Measurements from ENCODE around the gene TMEM132D.

Gene TMEM132D

DNA sequence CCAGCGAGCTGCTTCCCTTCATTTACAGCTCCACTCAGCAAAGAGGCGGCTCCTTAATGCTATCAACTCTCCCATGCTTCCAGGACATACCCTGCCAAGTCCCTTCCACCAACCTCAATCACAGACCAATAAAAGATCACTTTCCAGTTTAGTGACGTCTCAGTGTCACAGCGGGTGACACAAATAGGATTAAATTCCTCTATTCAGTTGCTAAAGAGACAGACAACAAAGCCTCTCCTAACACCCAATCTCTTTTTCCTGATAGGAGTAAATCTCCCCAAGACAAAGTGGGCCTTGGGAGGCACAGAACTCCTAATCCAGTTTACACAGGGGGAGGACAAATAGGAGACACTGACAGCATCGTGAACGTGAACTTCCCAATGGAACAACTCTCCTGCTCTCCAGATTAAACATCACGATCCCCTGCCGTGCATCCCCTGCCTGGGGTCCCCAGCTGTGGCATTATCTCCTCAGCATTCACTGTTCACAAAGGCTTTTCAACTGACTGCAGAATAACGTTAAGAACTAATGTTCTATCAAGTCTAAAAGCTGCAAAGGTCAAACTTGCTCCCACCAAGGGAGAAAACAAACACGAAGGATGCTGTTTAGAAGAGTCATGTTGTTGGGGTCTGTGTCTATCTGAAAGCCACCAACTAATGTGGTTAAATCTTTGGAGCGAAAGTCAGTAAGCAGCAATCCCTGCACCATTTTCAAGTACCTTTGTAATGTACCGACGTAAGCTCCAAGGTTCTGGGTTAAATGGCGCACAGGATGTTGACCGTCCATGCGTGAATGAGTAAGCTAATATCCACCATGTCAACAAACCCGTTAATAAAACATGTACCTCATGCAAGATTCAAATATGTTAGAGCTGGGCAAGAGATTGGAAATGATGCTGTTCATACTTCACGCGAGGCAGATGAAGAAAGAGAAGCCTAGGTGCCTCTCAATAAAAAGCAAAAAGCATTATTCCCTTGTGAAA lies 31.5 kb downstream of the TMEM132D start:
- TF ChIP-seq POLR2AphosphoS5 (IDR thresholded peaks at IDR 0.05; ENCODE audit: low read depth, low read length) (no peak), POLR2A (IDR thresholded peaks at IDR 0.05; ENCODE audit: low read depth, low read length) (no peak), TAF1 (IDR thresholded peaks at IDR 0.05; ENCODE audit: borderline replicate concordance, low read depth, low read length) (no peak)
- FAIRE-seq (no peak), DNase-seq (ENCODE audit: insufficient read length) (no peak)

DNA sequence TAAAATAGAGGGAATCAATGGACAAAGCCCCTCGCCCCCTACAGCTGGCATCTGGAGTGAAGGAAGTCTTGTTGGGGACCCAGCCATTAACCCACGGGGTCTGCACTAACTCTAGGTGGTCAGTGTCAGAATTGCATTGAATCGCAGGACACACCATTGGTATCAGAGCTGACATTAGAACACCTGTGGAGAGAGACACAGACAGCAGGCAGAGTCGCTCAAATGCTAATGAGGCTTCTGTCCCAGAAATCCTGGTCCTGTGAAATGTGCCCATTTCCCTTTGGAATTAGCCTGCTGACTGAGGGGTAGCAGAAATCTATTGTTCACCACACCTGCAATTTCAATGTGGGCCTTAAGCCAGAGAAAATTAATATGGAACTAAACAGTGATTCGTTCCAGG lies 33.0 kb downstream of the TMEM132D start:
- FAIRE-seq = no peak
- no peak for DNase-seq (ENCODE audit: insufficient read length)
- TF ChIP-seq TAF1 (IDR thresholded peaks at IDR 0.05; ENCODE audit: borderline replicate concordance, low read depth, low read length) = no peak
- TF ChIP-seq POLR2A (IDR thresholded peaks at IDR 0.05; ENCODE audit: low read depth, low read length) = no peak
- TF ChIP-seq POLR2AphosphoS5 (IDR thresholded peaks at IDR 0.05; ENCODE audit: low read depth, low read length) = no peak

DNA sequence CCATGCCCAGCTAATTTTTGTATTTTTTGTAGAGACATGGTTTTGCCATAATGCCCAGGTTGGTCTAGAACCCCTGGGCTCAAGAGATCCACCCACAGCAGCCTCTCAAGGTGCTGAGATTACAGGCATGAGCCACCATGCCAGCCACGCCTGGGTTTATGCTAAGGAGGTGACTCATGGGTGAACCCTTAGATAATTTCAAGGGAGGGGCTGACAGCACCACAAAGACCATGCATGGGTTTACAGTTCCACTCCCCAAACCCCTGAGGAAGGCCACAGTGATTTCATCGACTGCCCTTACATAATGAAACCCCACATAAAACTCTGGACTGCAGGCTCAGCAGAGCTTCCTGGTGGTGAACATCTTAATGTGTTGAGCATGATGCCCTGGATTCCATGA lies 33.7 kb downstream of the TMEM132D start:
- no peak for TF ChIP-seq POLR2AphosphoS5 (IDR thresholded peaks at IDR 0.05; ENCODE audit: low read depth, low read length)
- no peak for TF ChIP-seq TAF1 (IDR thresholded peaks at IDR 0.05; ENCODE audit: borderline replicate concordance, low read depth, low read length)
- no peak for TF ChIP-seq POLR2A (IDR thresholded peaks at IDR 0.05; ENCODE audit: low read depth, low read length)
- DNase-seq (ENCODE audit: insufficient read length) (no peak), FAIRE-seq (no peak)

DNA sequence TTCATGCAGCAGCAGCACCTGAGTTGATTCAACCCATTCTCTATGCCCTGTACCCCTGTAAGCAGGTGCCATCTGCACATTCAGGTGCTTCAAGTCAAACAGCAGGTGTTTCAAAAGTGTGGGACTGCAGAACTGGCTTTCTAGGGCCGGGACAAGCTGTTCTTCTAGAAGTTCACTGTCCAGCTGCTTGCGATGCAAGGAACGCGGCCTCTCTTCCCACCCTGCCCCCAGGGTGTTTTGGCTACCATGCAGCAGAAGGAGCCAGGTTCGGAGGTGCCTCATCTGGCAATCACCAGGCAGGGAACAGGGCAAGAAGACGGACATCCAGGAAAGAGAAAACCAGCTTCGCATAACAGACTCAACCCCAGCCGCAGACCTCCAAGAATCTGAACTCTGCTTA lies 35.2 kb downstream of the TMEM132D start:
- no peak for DNase-seq (ENCODE audit: insufficient read length)
- TF ChIP-seq POLR2A (IDR thresholded peaks at IDR 0.05; ENCODE audit: low read depth, low read length) (no peak), TAF1 (IDR thresholded peaks at IDR 0.05; ENCODE audit: borderline replicate concordance, low read depth, low read length) (no peak), POLR2AphosphoS5 (IDR thresholded peaks at IDR 0.05; ENCODE audit: low read depth, low read length) (no peak)
- FAIRE-seq = no peak

DNA sequence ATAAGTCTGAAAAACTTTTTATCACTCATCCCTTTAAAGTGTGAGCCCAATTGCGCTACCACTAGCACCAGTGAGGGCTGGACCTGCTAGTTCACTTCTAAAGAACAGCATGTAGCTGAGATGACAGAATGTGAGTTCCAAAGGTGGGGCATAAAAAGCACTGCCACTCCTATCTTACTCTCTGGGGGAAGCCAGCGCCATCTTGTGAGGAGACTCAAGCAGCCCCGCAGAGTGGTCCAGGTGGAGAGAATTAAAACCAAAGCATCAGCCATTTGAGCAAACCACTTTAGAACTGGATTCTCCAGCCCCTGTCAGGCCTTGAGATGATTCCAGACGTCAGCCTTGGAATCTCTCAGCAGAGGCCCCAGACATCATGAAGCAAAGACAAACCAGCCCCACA lies 39.9 kb downstream of the TMEM132D start:
- FAIRE-seq (no peak), DNase-seq (ENCODE audit: insufficient read length) (no peak)
- TF ChIP-seq POLR2AphosphoS5 (IDR thresholded peaks at IDR 0.05; ENCODE audit: low read depth, low read length) = no peak
- no peak for TF ChIP-seq POLR2A (IDR thresholded peaks at IDR 0.05; ENCODE audit: low read depth, low read length)
- no peak for TF ChIP-seq TAF1 (IDR thresholded peaks at IDR 0.05; ENCODE audit: borderline replicate concordance, low read depth, low read length)

DNA sequence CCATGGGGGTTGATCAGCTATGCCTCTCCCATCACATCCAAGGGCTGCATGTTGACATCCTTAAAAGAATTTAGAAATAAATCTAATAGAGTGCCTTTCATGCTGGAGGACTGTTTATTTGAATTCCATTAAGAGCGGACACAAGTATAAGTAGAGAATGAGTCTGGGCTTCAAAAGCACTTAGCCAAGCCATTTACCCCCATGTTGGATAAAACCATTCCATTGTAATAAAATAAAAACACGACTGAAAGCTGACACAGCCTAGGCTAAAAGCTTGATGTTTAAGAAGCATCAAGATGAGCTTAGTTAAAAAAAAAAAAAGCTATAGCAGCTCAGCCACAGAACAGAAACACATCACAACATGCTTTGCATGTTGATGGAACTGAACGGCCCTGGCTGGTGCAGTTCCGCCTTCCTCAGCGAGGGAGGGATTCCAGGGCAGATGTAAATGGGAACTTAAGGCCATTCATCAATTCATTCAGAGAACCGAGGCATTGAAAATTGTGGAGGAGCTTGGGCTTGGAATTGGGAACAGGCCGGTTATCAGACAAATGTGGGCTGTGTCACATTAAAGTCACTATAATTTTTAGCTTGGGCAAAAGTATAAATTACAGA lies 41.2 kb downstream of the TMEM132D start:
- FAIRE-seq = no peak
- TF ChIP-seq POLR2AphosphoS5 (IDR thresholded peaks at IDR 0.05; ENCODE audit: low read depth, low read length) = no peak
- TF ChIP-seq POLR2A (IDR thresholded peaks at IDR 0.05; ENCODE audit: low read depth, low read length) = no peak
- TF ChIP-seq TAF1 (IDR thresholded peaks at IDR 0.05; ENCODE audit: borderline replicate concordance, low read depth, low read length) = no peak
- DNase-seq (ENCODE audit: insufficient read length) = no peak

DNA sequence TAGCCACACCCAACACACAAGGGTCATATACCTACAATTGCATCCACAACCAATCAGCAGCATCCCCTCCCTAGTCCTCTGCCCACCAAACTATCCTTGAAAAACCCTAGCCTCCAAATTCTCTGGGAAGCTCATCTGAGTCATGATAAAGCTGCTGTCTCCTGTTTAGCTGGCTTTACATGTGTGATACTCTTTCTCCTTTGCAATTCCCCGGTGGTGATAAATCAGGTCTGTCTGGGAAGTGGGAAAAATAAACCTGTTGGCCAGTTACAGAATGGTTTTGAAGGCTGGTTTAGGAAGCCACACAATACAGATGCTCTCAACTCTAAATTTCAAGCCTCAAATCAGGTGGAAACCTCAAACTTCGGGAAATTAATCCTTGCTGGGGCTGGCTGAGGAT lies 41.9 kb downstream of the TMEM132D start:
- FAIRE-seq = no peak
- DNase-seq (ENCODE audit: insufficient read length) = no peak
- no peak for TF ChIP-seq TAF1 (IDR thresholded peaks at IDR 0.05; ENCODE audit: borderline replicate concordance, low read depth, low read length)
- TF ChIP-seq POLR2AphosphoS5 (IDR thresholded peaks at IDR 0.05; ENCODE audit: low read depth, low read length) = no peak
- no peak for TF ChIP-seq POLR2A (IDR thresholded peaks at IDR 0.05; ENCODE audit: low read depth, low read length)

DNA sequence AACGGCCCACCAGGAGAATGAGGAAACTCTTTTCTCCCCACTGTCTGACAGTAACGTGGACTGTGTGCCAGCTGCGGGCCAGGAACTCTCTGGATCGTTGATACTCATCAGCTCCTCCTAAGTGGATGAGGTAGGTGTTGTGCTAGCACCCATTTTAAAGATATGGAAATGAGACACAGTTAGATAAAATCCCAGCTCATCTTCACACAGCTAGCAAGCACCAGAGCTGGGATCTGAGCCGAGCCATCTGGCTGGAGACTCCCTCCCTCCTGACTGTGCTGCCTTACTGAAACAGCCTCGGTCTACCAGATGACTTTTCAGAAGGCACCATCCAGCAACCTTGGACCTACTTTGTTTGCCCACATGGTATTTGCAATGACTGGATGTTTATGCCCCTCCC lies 49.2 kb downstream of the TMEM132D start:
- FAIRE-seq = no peak
- TF ChIP-seq POLR2AphosphoS5 (IDR thresholded peaks at IDR 0.05; ENCODE audit: low read depth, low read length) (no peak), TAF1 (IDR thresholded peaks at IDR 0.05; ENCODE audit: borderline replicate concordance, low read depth, low read length) (no peak), POLR2A (IDR thresholded peaks at IDR 0.05; ENCODE audit: low read depth, low read length) (no peak)
- no peak for DNase-seq (ENCODE audit: insufficient read length)

DNA sequence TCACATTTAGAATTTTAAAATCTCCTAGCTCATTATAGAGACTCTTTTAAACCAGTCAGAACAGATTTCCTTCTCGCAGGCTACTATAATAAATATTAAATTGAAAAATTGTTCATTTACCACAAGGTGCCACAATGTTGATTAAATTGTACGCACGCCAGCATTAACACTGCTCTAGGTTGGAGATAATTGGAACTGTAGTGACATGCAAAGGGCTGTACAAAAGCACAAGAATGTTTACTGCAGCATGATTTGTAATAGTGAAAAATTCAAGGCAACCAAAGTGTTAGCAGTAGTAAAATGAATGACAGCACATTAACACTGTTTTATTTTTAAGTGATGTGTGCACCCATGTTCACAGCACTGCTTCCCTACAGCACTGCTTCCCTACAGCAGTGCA lies 52.5 kb downstream of the TMEM132D start:
- no peak for TF ChIP-seq TAF1 (IDR thresholded peaks at IDR 0.05; ENCODE audit: borderline replicate concordance, low read depth, low read length)
- TF ChIP-seq POLR2AphosphoS5 (IDR thresholded peaks at IDR 0.05; ENCODE audit: low read depth, low read length) = no peak
- no peak for TF ChIP-seq POLR2A (IDR thresholded peaks at IDR 0.05; ENCODE audit: low read depth, low read length)
- DNase-seq (ENCODE audit: insufficient read length) (no peak), FAIRE-seq (no peak)

DNA sequence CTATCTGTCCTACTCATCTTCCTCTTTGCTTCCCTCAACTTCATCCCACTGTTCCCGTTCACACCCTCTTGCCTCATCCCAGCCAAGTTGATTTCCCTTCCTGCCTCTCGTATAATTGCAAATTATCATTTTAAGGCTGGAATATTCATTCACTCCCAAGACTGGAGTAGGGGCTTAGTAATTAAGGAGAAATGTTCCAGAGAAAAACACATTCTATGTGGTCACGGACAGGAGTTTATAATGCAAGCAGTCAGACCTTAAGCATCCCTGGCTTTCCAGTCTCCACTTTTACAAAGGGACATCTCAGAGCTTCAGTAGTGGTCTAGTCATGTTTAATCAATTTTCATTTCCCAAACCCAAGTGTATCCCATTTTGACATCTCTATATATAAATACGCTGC lies 54.9 kb downstream of the TMEM132D start:
- TF ChIP-seq POLR2AphosphoS5 (IDR thresholded peaks at IDR 0.05; ENCODE audit: low read depth, low read length) (no peak), TAF1 (IDR thresholded peaks at IDR 0.05; ENCODE audit: borderline replicate concordance, low read depth, low read length) (no peak), POLR2A (IDR thresholded peaks at IDR 0.05; ENCODE audit: low read depth, low read length) (no peak)
- no peak for DNase-seq (ENCODE audit: insufficient read length)
- FAIRE-seq = no peak

DNA sequence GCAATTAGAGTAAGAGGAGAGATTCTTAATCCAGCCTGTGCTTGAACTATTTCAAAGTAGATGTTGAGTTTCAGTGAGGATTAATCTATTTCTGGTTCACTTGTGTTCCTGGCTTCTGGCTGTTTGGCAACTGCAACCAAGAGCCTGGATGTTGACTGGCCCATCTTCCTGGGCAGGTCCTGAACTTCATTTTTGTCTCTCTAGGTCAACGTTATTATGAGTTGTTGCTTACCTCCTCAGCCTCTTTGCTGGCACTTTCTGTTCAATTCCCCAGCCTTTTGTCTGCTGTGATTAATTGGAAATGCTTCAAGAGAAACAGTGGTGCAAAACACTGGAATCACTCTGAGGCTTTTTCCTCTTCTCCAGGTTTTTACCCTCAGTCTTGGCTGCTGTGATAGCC lies 56.8 kb downstream of the TMEM132D start:
- TF ChIP-seq TAF1 (IDR thresholded peaks at IDR 0.05; ENCODE audit: borderline replicate concordance, low read depth, low read length) (no peak), POLR2AphosphoS5 (IDR thresholded peaks at IDR 0.05; ENCODE audit: low read depth, low read length) (no peak), POLR2A (IDR thresholded peaks at IDR 0.05; ENCODE audit: low read depth, low read length) (no peak)
- no peak for DNase-seq (ENCODE audit: insufficient read length)
- no peak for FAIRE-seq

Measured in GM12892 (cell line).